HG03558 (cell line): ENCODE data around the gene WWOX.

Experiments used
- ATAC-seq: cut with Tn5 transposase; IDR thresholded peaks from one replicate; pipeline ENCODE4 v1.9.1; 2021; ENCODE audit warnings: moderate number of reproducible peaks; ENCODE audit not compliant: unreplicated experiment; ENCODE audit errors: extremely low read depth

Gene WWOX

DNA sequence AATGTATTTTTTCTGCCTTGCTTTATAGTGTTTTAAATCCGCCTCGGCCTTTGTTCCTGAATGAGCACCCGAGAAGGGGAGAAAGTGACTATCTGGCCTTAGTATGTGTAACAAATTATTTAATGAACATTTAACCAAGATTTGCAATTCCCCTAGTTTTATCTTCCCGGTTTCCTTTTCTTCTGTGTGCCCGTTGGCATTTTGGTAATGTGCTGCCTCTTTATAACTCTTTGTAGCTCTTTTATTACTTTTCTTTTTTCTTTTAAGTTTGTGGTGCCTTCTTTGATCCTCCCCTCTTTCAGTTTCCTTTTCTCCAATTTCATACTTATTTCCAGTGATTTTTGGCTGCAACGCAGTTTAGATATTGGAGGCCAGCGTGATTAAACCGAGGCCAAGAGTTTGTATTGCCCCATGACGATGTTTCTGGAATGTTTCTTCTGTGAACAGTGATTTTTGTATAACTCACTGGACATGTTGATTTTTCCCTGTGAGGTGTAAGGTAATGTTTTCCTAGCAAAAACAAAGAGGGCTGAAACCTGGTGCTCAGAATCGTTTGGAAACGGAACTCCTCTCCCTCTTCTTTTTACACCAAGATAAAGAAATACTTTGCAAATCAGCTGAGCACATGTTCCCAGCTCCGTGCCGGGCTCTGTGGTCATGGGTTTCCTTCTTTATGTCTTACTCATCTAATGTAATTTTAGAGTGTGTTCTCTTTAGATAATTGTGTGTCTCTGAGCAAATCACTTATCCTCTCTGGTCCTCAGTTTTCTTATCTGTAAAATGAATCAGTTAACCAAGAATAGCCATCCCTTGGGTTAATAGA is 344.3 kb downstream of the WWOX start:
- no peak for ATAC-seq

GRCh38 chr16:78445818-78446217 is 346.4 kb downstream of the WWOX start:
- ATAC-seq, result no peak

GRCh38 chr16:78446486-78446885 is 347.0 kb downstream of the WWOX start:
- no peak for ATAC-seq

DNA sequence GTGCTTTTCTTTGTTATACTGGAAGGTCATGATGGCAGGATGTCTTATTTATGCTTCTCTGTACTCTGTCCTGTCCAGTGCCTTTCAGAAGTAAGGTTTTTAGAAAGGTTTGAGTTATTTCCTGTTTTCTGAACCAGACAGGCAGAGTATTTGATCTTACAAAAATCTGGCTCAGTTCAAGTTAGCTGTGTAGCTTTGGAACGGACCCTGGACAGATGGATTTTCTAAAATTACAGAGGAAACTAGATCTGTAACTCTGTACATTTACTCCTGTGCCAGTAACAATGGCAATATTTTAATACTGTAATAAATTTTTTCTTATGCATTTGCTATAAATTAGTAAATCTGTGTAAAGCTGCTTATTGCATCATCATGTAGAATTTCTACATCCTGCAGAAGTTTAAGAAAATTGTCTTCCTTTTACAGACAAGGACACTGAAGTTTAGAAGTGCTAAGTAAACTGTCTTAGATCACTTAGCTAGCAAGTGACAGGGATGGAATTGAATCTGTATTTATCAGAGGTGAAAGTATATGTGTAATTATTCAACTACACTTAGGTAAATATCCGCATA is 347.6 kb downstream of the WWOX start:
- no peak for ATAC-seq

DNA sequence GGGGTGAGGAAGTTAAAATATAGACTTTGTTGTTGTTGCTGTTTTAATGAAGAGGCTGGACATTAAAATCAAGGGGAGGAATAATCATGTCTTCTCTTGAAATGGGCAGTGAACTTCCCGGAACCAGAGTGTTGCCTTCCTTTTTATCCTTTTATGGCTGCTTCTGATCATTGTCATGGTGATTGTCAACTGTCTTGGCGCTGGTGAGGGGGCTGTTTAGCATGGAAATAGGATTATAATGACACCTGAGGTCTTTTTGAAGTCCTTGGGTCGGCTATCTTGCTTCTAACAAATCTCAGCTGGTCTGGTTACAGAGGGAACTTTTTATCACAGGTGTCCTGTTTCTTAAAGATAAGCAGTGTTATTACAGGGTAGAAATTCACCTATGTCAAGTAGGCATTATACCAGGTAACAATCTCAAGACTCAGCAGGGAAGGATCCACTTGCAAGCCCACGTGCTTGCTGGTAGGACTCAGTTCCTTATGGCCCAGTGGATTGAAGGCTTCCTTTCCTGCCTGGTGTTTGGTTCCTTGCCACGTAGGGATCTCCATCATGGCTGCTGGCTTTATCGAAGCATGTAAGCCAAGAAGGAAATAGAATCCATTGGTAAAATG is 349.3 kb downstream of the WWOX start:
- no peak for ATAC-seq

- no peak for ATAC-seq
These were observed 350.8 kb downstream of the WWOX start for GRCh38 chr16:78450255-78450654.

DNA sequence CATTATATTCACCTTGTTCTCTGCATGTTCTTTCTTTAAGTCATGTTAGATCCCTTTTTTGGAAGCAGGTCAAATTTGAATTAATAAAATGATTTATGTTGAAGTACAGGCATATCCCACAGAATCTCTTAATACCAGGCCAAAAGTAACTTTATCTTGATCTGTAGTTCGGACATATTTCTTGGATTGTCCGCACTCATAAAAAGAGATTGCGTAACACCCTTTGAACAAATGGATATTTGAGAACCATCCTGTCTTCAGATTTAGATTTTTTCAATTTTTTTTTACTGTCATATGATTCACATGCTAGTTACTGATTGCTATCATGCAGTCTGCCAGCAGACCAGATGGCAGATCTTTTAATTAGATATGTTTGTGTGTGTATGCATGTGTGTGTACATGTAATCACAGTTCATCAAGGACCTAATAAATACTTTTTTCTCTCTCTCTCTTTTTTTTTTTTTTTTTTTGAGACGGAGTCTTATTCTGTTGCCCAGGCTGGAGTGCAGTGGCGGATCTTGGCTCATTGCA is 352.6 kb downstream of the WWOX start:
- ATAC-seq, result no peak

DNA sequence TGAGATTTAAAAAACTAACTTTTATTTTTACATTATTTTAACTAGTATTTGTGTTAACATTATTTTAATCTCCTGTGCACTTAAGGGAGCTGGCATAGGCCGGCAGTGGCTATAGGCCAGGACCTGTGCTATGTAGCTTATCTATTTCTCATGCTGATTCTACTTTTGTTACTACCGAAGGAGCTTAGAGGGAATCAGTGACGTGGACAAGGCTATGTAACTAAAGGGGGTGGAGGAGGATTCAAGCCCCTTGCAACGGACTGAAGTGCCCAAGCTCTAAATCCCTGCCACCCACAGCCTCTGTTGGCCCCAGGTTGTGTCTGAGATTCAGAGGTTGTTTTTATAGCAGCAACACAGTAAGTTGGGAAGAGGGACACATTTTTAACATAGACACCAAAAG is 356.4 kb downstream of the WWOX start:
- no peak for ATAC-seq

DNA sequence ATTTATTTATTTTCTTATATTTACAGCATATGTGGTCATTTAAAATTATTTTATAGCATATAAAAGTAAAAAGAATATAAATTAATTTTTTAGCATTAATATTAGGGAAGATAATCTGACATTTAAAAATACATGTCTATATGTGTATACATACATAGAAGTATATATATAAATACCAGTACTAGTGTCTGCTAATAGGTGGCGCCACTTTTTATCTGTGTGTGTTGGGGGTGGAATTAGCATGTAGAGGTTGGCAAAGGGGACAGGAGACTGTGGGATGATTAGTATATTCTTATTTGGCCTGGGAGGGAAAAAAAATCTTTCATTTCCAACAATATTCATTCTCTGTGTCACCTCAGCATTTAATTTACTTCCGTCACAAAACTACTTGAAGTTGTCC is 359.1 kb downstream of the WWOX start:
- no peak for ATAC-seq

DNA sequence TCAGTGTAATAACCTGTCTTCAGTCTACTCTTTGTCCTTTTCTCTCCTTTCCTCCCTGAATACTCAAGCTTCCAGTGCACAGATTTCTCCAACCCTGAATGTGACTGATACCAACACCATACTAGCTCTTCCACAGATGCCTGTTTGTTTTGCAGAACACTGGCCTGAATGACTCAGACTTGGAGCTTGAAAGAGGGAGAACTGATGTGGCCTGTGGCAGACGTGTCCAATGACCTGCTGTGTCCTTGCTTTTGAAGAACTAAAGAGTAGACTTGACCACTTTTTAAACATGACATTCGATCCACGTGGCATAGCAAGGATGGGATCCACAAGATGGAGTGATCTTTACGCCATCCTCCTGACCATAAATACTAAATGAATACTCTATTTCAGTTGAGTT is 361.0 kb downstream of the WWOX start:
- ATAC-seq, result no peak

- ATAC-seq, result no peak
These were observed 361.6 kb downstream of the WWOX start for GRCh38 chr16:78461087-78461486.

DNA sequence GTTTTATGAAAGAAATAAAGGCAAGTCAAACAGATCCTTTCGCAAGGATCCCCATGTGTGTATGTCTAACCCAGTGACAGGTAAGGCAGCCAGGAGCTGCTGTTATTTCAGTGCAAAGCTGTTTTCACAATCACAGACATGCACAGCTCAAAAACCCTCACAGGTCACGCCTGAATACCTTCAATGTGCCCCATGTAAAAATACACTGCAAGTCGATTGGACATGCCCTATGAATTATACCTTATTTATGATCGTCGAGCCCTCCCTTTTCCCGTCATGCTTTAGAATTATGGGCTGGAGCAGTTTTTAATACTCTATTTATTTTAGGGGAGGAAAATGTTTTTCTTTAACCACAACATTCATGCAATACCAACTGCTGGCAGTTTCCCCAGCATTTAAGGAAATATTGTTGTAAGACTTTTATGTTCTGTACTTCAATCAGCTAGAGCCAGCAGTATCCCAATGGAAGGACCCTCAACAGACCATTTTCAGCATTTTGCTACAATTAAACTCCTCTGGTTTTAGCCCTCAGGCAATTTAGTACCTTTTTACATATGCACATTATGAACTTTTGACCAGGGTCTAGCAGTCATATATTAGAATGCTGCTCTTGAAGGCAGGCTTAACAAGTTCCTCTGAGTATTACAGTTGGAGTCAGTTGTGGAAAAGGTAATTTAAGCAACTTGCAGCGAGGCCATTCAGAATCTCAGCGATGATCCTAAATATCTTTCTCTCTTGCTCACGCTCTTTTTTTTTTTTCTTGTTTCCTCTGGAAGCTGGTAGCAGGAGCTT is 362.2 kb downstream of the WWOX start:
- ATAC-seq, result no peak

DNA sequence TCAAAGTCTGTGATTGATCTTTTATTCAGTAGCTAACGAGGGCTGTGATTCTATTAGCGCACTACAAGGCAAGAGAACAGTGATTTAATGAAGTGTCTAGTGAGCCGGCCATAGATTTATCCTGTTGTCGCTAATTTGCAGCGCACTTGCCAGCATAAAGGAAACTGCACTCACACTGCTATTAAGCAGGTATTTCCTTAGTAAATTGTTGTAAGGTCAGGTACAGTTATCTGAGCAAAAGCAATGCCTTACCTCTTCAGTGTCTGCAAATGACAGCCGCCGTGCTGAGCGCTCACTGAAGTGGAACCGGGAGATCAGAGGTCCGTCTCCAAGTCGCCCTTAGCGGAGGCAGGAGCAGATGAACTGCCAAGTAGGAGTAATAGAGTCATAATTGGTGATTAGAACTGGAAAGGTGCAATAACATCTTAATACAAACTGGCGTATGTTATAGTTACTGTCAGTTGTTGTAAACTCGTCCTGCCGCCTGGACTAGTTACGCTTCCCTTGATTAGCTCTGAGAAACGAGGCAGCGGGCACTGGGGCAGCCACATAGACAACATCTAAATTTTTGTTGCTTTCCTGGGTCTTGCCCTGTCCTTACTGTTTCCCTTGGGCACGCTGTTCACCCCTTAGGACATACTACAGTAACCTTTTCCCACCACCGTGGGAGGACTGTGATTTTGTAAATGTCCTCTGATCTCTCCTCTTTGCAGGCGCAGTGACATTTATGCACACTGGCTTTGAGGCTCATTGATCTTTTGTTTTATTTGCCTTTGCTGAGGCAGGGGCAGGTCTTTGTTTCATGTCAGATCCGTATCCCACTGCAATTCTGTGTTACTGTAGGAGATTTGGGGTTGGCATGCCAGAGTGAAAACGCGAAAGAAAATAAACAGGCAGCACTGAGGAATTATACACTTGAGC is 363.1 kb downstream of the WWOX start:
- ATAC-seq, result no peak

DNA sequence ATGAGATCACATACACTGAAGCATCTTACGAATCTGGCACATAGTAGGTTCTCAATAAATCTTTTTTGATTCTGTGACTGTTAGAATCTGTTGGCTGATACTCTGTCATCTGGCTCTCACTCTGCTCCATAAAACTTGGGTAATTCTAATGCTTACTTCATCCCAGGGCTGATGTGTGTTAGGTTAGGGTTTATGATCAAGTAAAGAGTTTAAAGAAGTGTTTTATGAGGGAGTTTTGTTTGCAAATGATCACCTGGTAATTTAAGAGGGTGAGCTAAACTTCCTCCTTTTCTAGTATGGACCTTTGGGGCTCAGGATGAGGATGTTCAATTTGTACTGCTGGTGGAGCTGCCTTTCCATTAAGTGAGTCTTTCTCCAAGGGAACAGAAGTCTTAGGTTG is 364.1 kb downstream of the WWOX start:
- no peak for ATAC-seq

GRCh38 chr16:78464833-78465232 is 365.4 kb downstream of the WWOX start:
- no peak for ATAC-seq

DNA sequence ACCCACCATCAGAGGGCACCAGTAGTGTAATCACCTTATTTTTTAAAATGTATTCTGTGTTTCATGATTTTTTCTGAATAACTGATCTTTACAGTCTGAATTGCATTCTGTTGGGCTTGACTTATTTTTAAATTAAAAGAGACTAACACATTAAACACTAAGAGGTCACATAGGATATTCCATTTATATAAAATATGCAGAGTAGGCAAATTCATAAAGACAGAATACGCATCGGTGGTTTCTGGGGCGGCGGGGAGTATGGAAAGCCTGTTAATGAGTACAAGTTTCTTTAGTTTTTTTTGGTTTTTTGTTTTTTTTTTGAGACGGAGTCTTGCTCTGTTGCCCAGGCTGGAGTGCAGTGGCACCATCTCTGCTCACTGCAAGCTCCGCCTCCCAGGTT is 366.3 kb downstream of the WWOX start:
- ATAC-seq, result no peak

- no peak for ATAC-seq
These were observed 370.3 kb downstream of the WWOX start for GRCh38 chr16:78469787-78470186.

DNA sequence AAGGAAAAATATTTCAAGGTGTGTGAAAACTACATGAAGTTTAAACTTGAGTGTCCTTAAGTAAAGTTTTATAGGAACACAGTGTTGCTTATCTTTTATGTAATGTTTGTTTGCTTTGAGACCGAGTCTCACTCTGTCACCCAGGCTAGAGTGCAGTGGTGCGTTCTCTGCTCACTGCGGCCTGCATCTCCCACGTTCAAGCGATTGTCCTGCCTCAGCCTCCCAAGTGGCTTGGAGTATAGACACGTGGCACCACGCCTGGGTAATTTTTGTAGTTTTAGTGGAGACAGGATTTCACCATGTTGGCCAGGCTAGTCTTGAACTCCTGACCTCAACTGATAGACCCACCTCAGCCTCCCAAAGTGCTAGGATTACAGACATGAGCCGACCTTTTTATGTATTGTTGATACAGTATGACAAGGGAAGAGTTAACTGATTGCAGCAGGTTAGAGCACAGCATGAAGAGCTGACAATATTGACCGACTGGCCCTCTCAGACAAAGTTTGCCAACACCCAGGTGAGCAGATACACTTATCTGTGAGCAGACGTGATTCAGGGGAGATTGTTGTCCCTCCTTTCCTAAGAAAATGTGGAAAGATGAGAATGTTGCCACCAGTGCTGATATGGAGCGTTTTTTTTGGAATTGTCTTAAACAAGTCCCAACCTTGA is 373.7 kb downstream of the WWOX start:
- no peak for ATAC-seq

- peak; percentile 48 for ATAC-seq
These were observed 375.3 kb downstream of the WWOX start for GRCh38 chr16:78474762-78475161.
